ENCODE measurements around the gene DOCK10. TPM values are rescaled to one million over a fixed set of nuclear protein-coding genes. Genes with fewer than 3 reads are reported as not detected.

DOCK10 gene
- total and polyA plus RNA-seq, 9 of the 15 experiments (the other 6 are each of a cell fraction or from before 2014, with no cell fraction given), result 0.01 to 0.87 (median 0.18) TPM

DNA sequence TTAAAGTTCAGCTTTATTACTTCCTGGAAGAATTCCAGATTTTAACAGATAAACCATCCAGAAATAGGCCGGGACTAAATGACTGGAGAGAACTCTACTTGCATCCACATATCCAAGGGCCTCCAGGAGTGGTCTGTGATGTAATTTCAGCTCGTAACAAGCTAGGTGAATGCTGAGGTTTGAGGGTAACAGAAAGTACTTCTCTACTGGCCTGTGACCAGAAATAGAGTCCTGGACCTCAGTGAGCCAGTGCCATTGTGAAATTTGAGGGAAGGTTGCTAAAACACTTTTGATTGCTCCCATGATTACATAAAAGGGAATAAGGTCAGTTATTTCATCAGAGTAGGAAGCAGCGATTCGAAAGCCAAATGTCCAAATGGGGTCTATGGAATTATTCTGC is 158.1 kb downstream of the DOCK10 start:
- H3K27me3 ChIP-seq (ENCODE audit: control insufficient read depth in 2 of 2, insufficient read depth in 2 of 2, low read length in 2 of 2), result no peaks in the 10 kb centered on the region
- intact Hi-C loops (cut with micrococcal nuclease), result no loop called here
- no peak for TF ChIP-seq FOXK1 (CRISPR knock-in tag; IDR thresholded peaks at IDR 0.05; ENCODE audit: borderline replicate concordance)
- TF ChIP-seq IFI16 (CRISPR knock-in tag; IDR thresholded peaks at IDR 0.05), result no peak
- TF ChIP-seq, protein P1, sequence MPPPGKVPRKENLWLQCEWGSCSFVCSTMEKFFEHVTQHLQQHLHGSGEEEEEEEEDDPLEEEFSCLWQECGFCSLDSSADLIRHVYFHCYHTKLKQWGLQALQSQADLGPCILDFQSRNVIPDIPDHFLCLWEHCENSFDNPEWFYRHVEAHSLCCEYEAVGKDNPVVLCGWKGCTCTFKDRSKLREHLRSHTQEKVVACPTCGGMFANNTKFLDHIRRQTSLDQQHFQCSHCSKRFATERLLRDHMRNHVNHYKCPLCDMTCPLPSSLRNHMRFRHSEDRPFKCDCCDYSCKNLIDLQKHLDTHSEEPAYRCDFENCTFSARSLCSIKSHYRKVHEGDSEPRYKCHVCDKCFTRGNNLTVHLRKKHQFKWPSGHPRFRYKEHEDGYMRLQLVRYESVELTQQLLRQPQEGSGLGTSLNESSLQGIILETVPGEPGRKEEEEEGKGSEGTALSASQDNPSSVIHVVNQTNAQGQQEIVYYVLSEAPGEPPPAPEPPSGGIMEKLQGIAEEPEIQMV (tag; conservative IDR thresholded peaks at IDR 0.05; ENCODE audit: low read depth), result no peak
- no peak for TF ChIP-seq PTRF (tag; IDR thresholded peaks at IDR 0.05)
- no peak for TF ChIP-seq MBD2 (IDR thresholded peaks at IDR 0.05; ENCODE audit: borderline replicate concordance, low read depth)
- TF ChIP-seq SMARCB1 (IDR thresholded peaks at IDR 0.05; ENCODE audit: insufficient read length, low read depth), result no peak
- H3K4me3 ChIP-seq, result no peak overlapping the region
- H4K20me1 ChIP-seq (replicated peaks; ENCODE audit: control insufficient read depth, insufficient read depth, low read length), result no peaks in the 10 kb centered on the region
- POLR2A ChIA-PET, result no interaction called here
- 8% methylated on average over 4 of the region's 4 CpGs for WGBS (ENCODE audit: insufficient coverage, low coverage, missing lambda C conversion rate)
- no TSS peak for BruUV-seq (replicated peaks)
- H3K9me1 ChIP-seq (ENCODE audit: control insufficient read depth, insufficient read depth, low read length), result no peaks in the 10 kb centered on the region
- FAIRE-seq, result no peak
- H3K4me1 ChIP-seq (replicated peaks in 1 of 2; ENCODE audit: control insufficient read depth in 2 of 2, insufficient read depth in 2 of 2, low read length in 2 of 2), result no peaks in the 10 kb centered on the region
- no peak overlapping the region for H3K27ac ChIP-seq (ENCODE audit: extremely low read depth, low read depth, low read length)
- in situ Hi-C loops (cut with MboI), result no loop called here
- CTCF ChIA-PET (ENCODE audit: low intra/inter-chr PET ratio), result no interaction called here
- no peak overlapping the region for H3K4me2 ChIP-seq (ENCODE audit: insufficient read depth, low read length)
- no peak overlapping the region for H2AFZ ChIP-seq (ENCODE audit: low read depth, low read length)
- no peak for ATAC-seq
- H3K36me3 ChIP-seq (ENCODE audit: control insufficient read depth, insufficient read depth, low read length), result no peaks in the 10 kb centered on the region
- no peaks in the 10 kb centered on the region for H3K79me2 ChIP-seq (ENCODE audit: control insufficient read depth, insufficient read depth, low read length)
- DNase-seq (ENCODE audit: extremely low read depth in 1 of 4, low spot score in 3 of 4), result no peak
- H3K9ac ChIP-seq (ENCODE audit: insufficient read depth in 1 of 2, low read depth in 2 of 2, low read length in 2 of 2), result no peak overlapping the region
- no peaks in the 10 kb centered on the region for H3K9me3 ChIP-seq (replicated peaks; ENCODE audit: control insufficient read depth, insufficient read depth, low read depth, low read length)

Measured in K562 (cell line).